ENCODE data around the gene OR8S1.

Gene OR8S1

DNA sequence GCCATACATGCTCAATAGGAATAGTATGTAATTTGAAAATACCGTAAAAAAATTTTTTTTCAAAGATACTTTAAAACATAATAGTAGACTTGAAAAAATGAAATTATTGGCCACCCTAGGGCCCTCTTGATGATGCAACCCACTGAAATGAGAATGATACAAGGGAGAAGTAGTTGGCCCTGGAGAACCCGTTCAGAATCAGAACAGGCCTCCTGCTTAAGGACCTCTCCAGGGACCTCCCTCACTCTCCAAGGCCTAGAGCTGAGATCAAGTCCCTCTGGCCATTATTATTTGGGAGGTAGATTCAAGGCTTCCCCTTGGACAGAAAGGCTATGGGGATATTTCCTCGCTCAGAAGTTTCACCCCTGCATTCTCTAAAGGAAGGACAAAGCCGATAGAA lies 32.5 kb downstream of the OR8S1 start:
- no peak for DNase-seq

DNA sequence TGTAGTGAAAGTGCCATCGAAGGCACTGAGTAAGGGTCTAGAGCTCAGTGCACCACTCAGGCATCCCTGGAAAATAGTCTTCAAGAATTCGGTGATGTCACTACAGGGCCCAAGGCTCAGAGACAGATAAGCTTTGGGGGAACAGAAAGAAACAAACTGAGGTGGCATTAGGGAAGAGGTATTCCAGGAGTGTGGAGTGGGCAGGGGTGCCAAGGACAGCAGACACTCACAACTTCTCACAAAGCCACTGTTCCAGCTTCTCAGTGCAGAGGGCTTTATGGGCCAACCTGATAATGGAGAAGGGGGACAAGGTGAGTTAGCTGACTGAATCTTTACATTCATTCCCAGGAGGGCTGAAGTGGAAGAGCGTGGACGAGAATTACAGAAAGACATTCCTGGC lies 42.3 kb downstream of the OR8S1 start:
- DNase-seq, result no peak

DNA sequence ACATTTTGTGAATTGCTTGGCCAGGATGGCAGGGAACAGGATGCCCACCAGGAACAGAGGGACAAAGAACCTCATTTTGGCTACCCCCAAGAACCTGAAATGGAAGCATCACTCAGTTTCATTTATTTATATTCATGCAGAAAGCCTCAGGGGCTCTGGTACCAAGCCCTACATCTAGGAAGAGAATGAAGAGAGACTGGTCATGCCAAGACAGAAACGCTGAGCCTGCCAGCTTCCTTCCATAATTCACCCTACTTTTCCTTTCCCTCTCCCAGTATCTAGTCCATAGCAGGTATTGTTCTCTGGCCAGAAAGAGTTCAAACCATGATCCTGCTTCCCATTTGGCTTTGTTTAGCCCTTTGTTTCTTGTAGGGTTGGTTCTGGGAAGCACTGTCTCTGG lies 44.5 kb downstream of the OR8S1 start, which contains the start of gene LALBA:
TSS of gene LALBA (minus strand) at position 101 of the 400 bp plus-strand sequence. CDS start at position 75, 26 bp downstream.
- no peak for DNase-seq

DNA sequence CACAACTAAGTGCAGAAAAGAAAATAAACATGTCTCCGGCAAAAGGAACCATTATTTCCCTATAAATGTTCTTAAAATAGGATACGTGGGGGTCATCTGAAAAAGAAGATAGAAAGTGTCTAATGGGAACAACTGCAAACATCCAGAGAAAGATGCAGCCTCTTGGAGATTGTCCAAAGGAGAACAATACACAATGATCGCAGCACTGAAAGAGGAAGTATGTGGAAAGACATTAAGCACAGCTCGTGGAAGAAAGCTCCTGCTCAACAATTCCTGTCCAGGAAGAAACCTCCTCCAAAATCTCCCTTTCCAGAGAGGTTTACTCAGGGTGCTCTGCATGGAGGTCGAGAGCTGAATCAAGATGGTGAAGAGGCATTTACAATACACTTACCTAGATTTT lies 46.9 kb downstream of the OR8S1 start:
- DNase-seq, result no peak

All from effector CD8-positive, alpha-beta T cell (primary cell).